Right ventricle myocardium inferior (tissue), 1 donor: ENCODE measurements around the gene ACTBL2. TPM values are rescaled to one million over a fixed set of nuclear protein-coding genes. Genes with fewer than 3 reads are reported as not detected.

Source experiments
- ATAC-seq: fragments of 200-7000 bp; cut with Tn5 transposase; one replicate; pipeline ENCODE4 v1.9.1; 2020; ENCODE audit warnings: mild to moderate bottlenecking, moderate library complexity
- DNase-seq: peaks from one replicate; pipeline ENCODE4 v3.0.0; 2021; ENCODE audit errors: missing footprints
- intact Hi-C: fragments of 100-400 bp; cut with DNase I; formaldehyde crosslinking; loops from one replicate; pipeline ENCODE4 v1.11.0; 2022
- total RNA-seq: library from RNA; stranded (reverse); fragmentation: NEBNext Ultra II Directional; extraction: Animal tissue kit (Norgen Biotek cat#: 25700); gene quantifications from one replicate; pipeline ENCODE4 v1.2.1, GENCODE V29; 2021
- donor health status: DM: no; HTN: yes; CAD: no; lungs with severe emphysema.

The ACTBL2 gene
- total RNA-seq, 1 donor from 2014 or later = not detected

GRCh38 chr5:57434683-57435082 lies 47.9 kb downstream of the ACTBL2 start:
- intact Hi-C loops = loop anchor here (10.0 kb wide), 1 partner anchor 140 kb away; no protein-coding TSS in a partner anchor
- DNase-seq (no peak), ATAC-seq (no peak)

DNA sequence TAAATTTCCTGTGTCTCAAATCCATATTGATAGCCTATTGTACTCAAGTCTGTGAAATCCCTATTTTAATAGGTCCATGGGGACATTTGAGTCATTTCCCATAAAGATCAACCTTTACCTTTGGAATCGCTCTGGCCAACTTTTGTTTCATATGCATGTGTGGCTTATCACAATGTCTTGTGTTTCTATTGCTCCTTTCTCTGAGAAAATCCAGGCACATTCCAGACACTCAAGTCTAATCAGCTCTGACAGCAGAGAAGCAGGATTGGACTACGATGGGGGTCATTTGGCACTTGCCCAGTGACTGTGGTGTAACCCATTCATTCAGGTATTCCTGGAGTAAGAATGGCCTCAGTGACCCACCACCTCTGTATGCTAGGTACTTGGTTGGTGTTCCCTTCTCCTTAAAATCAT lies 48.4 kb downstream of the ACTBL2 start:
- DNase-seq (no peak), ATAC-seq (peak; percentile 64)
- intact Hi-C loops = loop anchor here (10.0 kb wide), 1 partner anchor 139 kb away; no protein-coding TSS in a partner anchor

GRCh38 chr5:57432876-57433275 lies 49.7 kb downstream of the ACTBL2 start:
- intact Hi-C loops = loop anchor here (10.0 kb wide), 1 partner anchor 138 kb away; no protein-coding TSS in a partner anchor
- DNase-seq (no peak), ATAC-seq (no peak)

GRCh38 chr5:57431759-57432158 lies 50.9 kb downstream of the ACTBL2 start:
- ATAC-seq (no peak), DNase-seq (no peak)
- intact Hi-C loops = loop anchor here (10.0 kb wide), 1 partner anchor 137 kb away; no protein-coding TSS in a partner anchor
